GM10248 (cell line): Measurements from ENCODE around the gene PM20D1.

Source experiments
- CTCF ChIA-PET: fragments of 300-600 bp; sonication (Branson Sonifier 250); formaldehyde crosslinking; extraction: SDS; loops from one replicate; lab custom pipeline; 2021; ENCODE audit warnings: antibody characterized with exemption; lab: Yijun Ruan, JAX
- POLR2A ChIA-PET: fragments of 350-650 bp; sonication (Branson Sonifier 250); formaldehyde crosslinking; extraction: SDS; loops from one replicate; lab custom pipeline; 2020; ENCODE audit warnings: antibody characterized with exemption; lab: Yijun Ruan, JAX
- DNase-seq: peaks from one replicate; pipeline ENCODE4 v3.0.0; 2012; ENCODE audit errors: extremely low spot score
- CTCF ChIP-seq: IDR thresholded peaks from 2 replicates; pipeline ENCODE4 v1.5.1; 2012; ENCODE audit warnings: mild to moderate bottlenecking, low read depth; ENCODE audit errors: extremely low read depth, missing control alignments, control extremely low read depth

The PM20D1 gene

GRCh38 chr1:205812271-205812877 is 37.6 kb downstream of the PM20D1 start:
- CTCF ChIA-PET = interaction anchor here (1.2 to 2.0 kb wide), 3 partner anchors 16 to 165 kb away, joined by 4 to 7 read pairs (median 5); no protein-coding TSS in a partner anchor
- POLR2A ChIA-PET = no interaction called here
- TF ChIP-seq CTCF = no peak
- no peak for DNase-seq

GRCh38 chr1:205811660-205812059 is 38.3 kb downstream of the PM20D1 start:
- no peak for TF ChIP-seq CTCF

GRCh38 chr1:205810448-205811157 is 39.3 kb downstream of the PM20D1 start:
- ChIA-PET POLR2A (no interaction called here), CTCF (interaction anchor here (1.3 to 2.0 kb wide), 4 partner anchors 9 to 167 kb away, joined by 3 to 7 read pairs (median 4); no protein-coding TSS in a partner anchor)
- no peak for DNase-seq
- no peak for TF ChIP-seq CTCF

More at GRCh38 chr1:205811660-205812059, 38.3 kb downstream of the PM20D1 start:
- ChIA-PET POLR2A (no interaction called here), CTCF (interaction anchor here (1.2 to 2.0 kb wide), 4 partner anchors 10 to 166 kb away, joined by 3 to 7 read pairs (median 4); no protein-coding TSS in a partner anchor)
- DNase-seq = no peak

- ChIA-PET POLR2A (no interaction called here), CTCF (interaction anchor here (1.3 kb wide), 1 partner anchor 167 kb away, joined by 3 read pairs; no protein-coding TSS in a partner anchor)
Measured at GRCh38 chr1:205809942-205810345, 40.0 kb downstream of the PM20D1 start.

GRCh38 chr1:205809469-205809868 is 40.5 kb downstream of the PM20D1 start:
- ChIA-PET POLR2A (no interaction called here), CTCF (interaction anchor here (1.3 to 1.7 kb wide), 2 partner anchors 168 to 297 kb away, joined by 3 read pairs; no protein-coding TSS in a partner anchor)
- DNase-seq = no peak
- no peak for TF ChIP-seq CTCF

More at GRCh38 chr1:205809942-205810345, 40.0 kb downstream of the PM20D1 start:
- TF ChIP-seq CTCF = no peak
- DNase-seq = no peak

GRCh38 chr1:205805082-205805711 is 44.7 kb downstream of the PM20D1 start:
- ChIA-PET POLR2A (no interaction called here), CTCF (interaction anchor here (0.7 to 3.4 kb wide), 6 partner anchors 13 to 214 kb away, joined by 3 to 19 read pairs (median 6); no protein-coding TSS in a partner anchor)
- TF ChIP-seq CTCF = no peak
- no peak for DNase-seq
